Measurements from ENCODE around the gene WNT8A. TPM values are rescaled to one million over a fixed set of nuclear protein-coding genes. Genes with fewer than 3 reads are reported as not detected.

WNT8A gene
- total and polyA plus RNA-seq, 7 donors: not detected

DNA sequence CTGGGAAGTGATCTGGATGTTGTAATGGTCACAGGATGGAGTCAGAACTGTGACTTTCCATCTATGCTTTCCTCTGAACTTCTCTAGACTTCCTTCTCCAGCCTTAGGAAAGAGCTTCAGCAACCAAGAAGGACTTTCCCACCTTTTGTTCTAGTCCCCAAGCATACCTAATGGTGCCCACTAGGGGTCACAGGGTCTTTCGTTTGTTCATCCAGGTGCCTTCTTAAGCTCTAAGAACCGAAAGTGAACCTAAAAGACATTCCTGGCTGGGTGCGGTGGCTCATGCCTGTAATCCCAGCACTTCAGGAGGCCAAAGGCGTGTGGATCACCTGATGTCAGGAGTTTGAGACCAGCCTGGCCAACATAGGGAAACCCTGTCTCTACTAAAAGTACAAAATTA lies 1.8 kb upstream of the WNT8A start:
- DNase-seq: no peak
- Histone ChIP-seq H3K27ac (no peak overlapping the region), H3K36me3 (no peaks in the 10 kb centered on the region), H3K27me3 (no peaks in the 10 kb centered on the region), H3K9me3 (no peaks in the 10 kb centered on the region), H3K4me1 (peaks cover 0 to 6% (median 0%) of the 10 kb centered on the region in 4 donors), H3K4me3 (no peak overlapping the region)
- WGBS, 2 donors: 88 to 89% methylated on average over 4 of the region's 4 CpGs
- intact Hi-C loops (cut with DNase I): no loop called here
- TF ChIP-seq, protein P1, sequence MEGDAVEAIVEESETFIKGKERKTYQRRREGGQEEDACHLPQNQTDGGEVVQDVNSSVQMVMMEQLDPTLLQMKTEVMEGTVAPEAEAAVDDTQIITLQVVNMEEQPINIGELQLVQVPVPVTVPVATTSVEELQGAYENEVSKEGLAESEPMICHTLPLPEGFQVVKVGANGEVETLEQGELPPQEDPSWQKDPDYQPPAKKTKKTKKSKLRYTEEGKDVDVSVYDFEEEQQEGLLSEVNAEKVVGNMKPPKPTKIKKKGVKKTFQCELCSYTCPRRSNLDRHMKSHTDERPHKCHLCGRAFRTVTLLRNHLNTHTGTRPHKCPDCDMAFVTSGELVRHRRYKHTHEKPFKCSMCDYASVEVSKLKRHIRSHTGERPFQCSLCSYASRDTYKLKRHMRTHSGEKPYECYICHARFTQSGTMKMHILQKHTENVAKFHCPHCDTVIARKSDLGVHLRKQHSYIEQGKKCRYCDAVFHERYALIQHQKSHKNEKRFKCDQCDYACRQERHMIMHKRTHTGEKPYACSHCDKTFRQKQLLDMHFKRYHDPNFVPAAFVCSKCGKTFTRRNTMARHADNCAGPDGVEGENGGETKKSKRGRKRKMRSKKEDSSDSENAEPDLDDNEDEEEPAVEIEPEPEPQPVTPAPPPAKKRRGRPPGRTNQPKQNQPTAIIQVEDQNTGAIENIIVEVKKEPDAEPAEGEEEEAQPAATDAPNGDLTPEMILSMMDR (IDR thresholded peaks at IDR 0.05): no peak
- TF ChIP-seq EP300 (IDR thresholded peaks at IDR 0.05) (no peak), POLR2AphosphoS5 (IDR thresholded peaks at IDR 0.05) (no peak), POLR2A (IDR thresholded peaks at IDR 0.05) (no peak)

DNA sequence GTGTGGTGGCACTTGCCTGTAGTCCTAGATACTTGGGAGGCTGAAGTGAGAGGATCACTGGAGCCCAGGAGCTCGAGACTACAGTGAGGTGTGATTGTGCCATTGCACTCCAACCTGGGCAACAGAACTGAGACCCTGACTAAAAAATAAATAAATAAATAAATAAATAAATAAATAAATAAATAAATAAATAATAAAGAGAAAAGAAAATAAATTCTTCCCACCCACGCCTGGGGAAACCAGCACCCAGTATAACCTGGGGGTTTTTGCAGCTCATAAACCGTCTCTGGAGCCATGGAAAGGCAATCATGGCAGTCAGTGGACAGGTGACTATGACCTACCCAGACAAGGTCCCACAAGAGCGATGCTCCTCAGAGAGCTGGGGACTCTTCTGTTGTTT lies 7.9 kb downstream of the WNT8A start:
- H3K9me3 ChIP-seq: no peaks in the 10 kb centered on the region
- intact Hi-C loops (cut with DNase I): no loop called here
- no peaks in the 10 kb centered on the region for H3K27me3 ChIP-seq
- WGBS, 2 donors: 88 to 89% methylated on average over 4 of the region's 4 CpGs
- H3K27ac ChIP-seq: no peak overlapping the region
- no peak for TF ChIP-seq POLR2AphosphoS5 (IDR thresholded peaks at IDR 0.05)
- TF ChIP-seq, protein P1 (IDR thresholded peaks at IDR 0.05): no peak
- no peak for TF ChIP-seq EP300 (IDR thresholded peaks at IDR 0.05)
- no peak for TF ChIP-seq POLR2A (IDR thresholded peaks at IDR 0.05)
- H3K4me1 ChIP-seq: no peaks in the 10 kb centered on the region
- H3K4me3 ChIP-seq: no peak overlapping the region
- no peaks in the 10 kb centered on the region for H3K36me3 ChIP-seq
- no peak for DNase-seq

DNA sequence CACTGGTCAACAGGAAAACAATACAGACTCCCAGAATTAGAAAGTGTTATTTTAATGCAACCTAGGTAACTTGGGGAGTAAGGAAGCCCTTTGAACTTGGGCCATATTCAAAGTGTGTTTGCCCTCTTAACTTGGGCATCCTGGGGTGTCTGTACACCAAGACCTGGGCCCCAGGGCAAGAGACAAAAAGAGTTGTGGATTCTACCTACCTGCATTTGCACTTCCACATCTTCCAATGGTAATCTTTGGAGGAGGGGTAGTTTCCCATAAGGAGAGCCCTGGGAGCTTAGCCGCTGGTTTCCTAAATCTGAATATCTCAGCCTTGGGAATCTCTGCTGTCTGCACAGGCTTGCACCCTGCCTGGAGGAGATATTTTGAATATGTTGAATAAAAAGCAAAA lies 8.5 kb downstream of the WNT8A start:
- WGBS, 2 donors: 86 to 97% methylated on average over 1 of the region's 1 CpG
- no peak overlapping the region for H3K27ac ChIP-seq
- no peaks in the 10 kb centered on the region for H3K9me3 ChIP-seq
- H3K27me3 ChIP-seq: no peaks in the 10 kb centered on the region
- no peak overlapping the region for H3K4me3 ChIP-seq
- intact Hi-C loops (cut with DNase I): no loop called here
- TF ChIP-seq POLR2A (IDR thresholded peaks at IDR 0.05): no peak
- TF ChIP-seq POLR2AphosphoS5 (IDR thresholded peaks at IDR 0.05): no peak
- TF ChIP-seq, protein P1 (IDR thresholded peaks at IDR 0.05): no peak
- no peak for TF ChIP-seq EP300 (IDR thresholded peaks at IDR 0.05)
- DNase-seq: no peak
- H3K36me3 ChIP-seq: no peaks in the 10 kb centered on the region
- no peaks in the 10 kb centered on the region for H3K4me1 ChIP-seq

DNA sequence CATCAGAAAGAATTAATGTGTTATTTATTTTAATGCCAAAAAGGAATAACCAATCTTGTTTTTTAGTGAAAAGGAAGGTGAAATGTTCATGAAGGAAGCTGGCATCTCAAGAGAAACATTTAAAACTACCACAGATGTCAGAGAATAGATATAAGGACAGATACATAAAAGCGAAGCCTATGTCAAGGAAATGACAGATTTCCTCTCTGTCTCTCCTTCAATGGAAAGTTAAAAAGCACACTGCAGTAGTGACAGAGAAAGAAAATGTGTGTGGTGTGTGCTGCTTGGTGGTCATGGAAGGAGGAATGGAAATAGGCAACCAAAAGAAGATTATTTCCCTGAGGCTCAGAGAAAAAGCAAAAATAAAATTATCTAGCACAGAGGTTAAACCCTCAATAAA lies 9.2 kb downstream of the WNT8A start:
- WGBS, 2 donors: 47 to 90% methylated on average over 1 of the region's 1 CpG
- Histone ChIP-seq H3K9me3 (no peaks in the 10 kb centered on the region), H3K36me3 (no peaks in the 10 kb centered on the region), H3K4me3 (no peak overlapping the region), H3K27me3 (no peaks in the 10 kb centered on the region), H3K4me1 (no peaks in the 10 kb centered on the region), H3K27ac (no peak overlapping the region)
- TF ChIP-seq POLR2AphosphoS5 (IDR thresholded peaks at IDR 0.05): no peak
- DNase-seq: no peak
- intact Hi-C loops (cut with DNase I): no loop called here

DNA sequence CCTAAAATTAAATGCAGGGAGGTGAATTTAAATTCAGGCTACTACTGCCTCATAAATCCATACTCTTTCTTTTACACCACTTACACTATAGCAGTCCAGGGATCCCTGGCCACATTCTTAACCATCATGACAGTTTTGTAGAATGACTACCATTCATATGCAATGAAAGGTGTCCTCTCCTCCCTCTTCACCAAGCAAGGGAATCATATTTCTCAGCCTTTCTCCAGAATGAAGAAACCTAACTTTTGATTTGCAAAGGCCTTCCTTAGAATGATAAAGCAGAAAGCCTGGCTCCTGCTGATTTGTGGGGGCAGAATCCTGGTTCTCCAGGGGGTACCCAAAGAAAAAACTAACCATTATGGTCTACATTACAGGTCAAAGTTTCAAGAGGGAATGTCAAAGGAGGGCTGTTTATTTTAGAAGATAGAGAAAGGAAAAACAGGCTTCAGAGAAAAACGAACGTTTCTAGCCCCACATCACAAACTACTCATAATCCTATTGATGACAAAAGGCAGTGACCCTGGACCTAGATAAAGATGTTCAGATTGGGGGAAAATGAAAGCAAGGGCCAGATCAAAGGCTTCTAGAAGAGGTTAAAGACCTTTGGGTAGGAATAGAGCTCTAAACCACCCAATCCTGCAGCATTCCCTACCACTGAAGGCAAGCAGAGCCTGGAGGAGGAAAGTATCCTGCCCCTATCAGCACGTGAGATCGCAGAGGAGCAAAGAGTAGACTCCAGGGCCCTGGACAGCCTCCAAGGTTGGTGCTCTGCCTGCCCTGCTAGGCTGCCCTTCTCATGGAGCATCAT lies 11.5 kb downstream of the WNT8A start:
- no peaks in the 10 kb centered on the region for H3K27me3 ChIP-seq
- no peak overlapping the region for H3K27ac ChIP-seq
- TF ChIP-seq POLR2A (IDR thresholded peaks at IDR 0.05): no peak
- TF ChIP-seq, protein P1 (IDR thresholded peaks at IDR 0.05): no peak
- TF ChIP-seq POLR2AphosphoS5 (IDR thresholded peaks at IDR 0.05): no peak
- no peak for TF ChIP-seq EP300 (IDR thresholded peaks at IDR 0.05)
- no peaks in the 10 kb centered on the region for H3K9me3 ChIP-seq
- DNase-seq: no peak
- intact Hi-C loops (cut with DNase I): no loop called here
- no peak overlapping the region for H3K4me3 ChIP-seq
- 55 to 60% methylated on average over 4 of the region's 4 CpGs for WGBS, 2 donors
- H3K4me1 ChIP-seq: no peaks in the 10 kb centered on the region
- no peaks in the 10 kb centered on the region for H3K36me3 ChIP-seq
